ENCODE measurements around the gene SPTSSB. TPM values are rescaled to one million over a fixed set of nuclear protein-coding genes. Genes with fewer than 3 reads are reported as not detected.

The SPTSSB gene
- not detected in 2 replicates for total RNA-seq (2014; rRNA removed; shearing (Covaris generic))

DNA sequence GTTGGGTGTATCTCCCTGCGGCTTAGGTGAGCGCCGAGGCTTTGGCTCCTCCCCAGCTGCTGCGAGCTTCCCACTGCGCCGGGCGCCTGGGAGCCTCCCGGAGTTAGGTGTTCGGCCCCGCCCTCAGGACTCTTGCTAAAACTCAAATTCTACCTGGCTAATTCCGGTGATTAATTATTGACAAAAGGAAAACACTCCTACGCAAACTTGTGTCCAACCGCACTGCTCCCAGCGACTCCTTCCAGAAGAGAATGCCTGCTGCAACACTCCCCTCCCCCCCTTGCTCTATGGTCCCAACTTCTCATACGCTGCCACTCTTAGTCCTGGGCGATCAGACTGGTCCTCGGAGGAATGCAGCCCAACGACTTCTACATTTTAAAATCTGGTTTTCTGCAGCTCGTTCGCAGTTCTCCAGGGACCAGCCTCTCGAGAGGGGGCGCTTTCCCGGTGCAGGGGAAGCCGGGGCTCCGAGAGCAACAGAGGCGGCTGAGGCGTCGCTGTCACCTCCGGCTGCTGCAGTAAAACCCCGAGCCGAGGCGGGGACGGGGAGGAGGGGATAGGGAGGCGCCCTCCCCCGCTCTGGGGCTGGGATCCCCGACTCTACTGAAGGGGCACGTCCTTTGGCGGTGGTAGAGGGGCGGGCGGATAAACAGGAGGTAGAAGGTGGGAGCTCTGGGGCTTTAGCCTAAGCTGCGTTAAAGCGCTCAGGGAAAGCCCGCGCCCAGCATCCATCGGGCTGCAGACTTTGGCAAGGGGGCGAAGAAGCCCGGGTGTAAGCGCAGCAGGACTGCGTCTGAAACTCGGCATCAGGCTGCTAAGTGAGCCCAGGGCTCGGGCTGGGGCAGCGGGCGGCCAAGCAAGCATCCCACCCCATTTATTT is at the start of gene SPTSSB:
Gene SPTSSB, minus strand, starts transcription at position 77 of the 880 bp plus-strand sequence. CDS start 25,194 bp downstream, outside the sequence.
- Histone ChIP-seq H3K4me1 (replicated peaks) (peaks cover 18% of the 10 kb centered on the region), H3K36me3 (no peaks in the 10 kb centered on the region), H3K27me3 (replicated peaks) (peaks cover 39% of the 10 kb centered on the region), H3K27ac (no peak within 1 kb of the TSS), H3K4me3 (peak within 1 kb of the TSS; percentile 34), H3K9me3 (replicated peaks) (no peaks in the 10 kb centered on the region)
- DNase-seq (ENCODE audit: low read depth in 1 of 2, low spot score in 2 of 2) = peak; percentile 24 to 43

GRCh38 chr3:161420746-161421145 is 49.4 kb upstream of the SPTSSB start:
- Histone ChIP-seq H3K4me1 (replicated peaks) (peaks cover 36% of the 10 kb centered on the region), H3K9me3 (replicated peaks) (no peaks in the 10 kb centered on the region)
- peak; percentile 65 to 79 for DNase-seq (ENCODE audit: low read depth in 1 of 2, low spot score in 2 of 2)

DNA sequence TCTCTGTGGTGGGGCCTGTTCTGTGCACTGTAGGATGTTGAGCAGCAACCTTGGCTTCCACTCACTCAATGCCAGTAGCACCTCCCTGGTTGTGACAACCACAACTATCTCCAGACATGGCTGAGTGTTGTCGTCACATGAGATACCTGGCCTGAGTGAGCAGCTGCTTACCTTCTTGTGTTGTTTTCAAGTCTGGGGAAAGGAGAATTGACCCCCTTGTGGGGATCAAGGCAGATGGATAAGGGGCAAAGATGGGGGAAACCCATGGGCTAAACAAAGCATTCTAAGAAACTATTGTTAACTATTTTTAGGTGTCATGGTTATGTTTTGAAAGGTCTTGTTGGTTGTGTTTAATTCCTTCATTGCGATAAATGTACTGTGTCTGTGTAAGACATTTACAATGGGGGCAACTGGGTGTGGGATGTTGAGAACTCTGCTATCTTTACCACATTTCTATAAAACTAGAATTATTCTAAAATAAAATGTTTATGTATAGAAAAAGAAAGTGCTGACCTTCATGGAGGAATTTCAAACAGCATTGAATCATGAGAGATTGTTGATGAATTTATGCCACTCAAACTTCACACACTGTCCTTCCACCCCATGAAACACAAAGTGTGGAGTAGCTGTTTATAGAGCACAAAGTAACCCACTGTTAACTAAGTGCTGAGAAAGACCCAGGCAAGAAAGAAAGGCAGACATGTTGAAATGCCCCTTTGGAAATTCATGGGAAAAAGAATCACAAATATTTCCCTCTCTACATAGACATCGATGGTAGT is 48.4 kb upstream of the SPTSSB start:
- Histone ChIP-seq H3K9me3 (replicated peaks) (no peaks in the 10 kb centered on the region), H3K4me3 (no peak overlapping the region), H3K36me3 (no peaks in the 10 kb centered on the region), H3K27ac (peak overlapping the region; percentile 64), H3K4me1 (replicated peaks) (peaks cover 46% of the 10 kb centered on the region), H3K27me3 (replicated peaks) (no peaks in the 10 kb centered on the region)
- DNase-seq (ENCODE audit: low read depth in 1 of 2, low spot score in 2 of 2) = no peak

More at GRCh38 chr3:161420746-161421145, 49.4 kb upstream of the SPTSSB start:
- Histone ChIP-seq H3K27me3 (replicated peaks) (no peaks in the 10 kb centered on the region), H3K27ac (peak overlapping the region; percentile 64), H3K36me3 (no peaks in the 10 kb centered on the region), H3K4me3 (no peak overlapping the region)

- Histone ChIP-seq H3K4me3 (no peak overlapping the region), H3K36me3 (no peaks in the 10 kb centered on the region), H3K27me3 (replicated peaks) (no peaks in the 10 kb centered on the region), H3K27ac (peak overlapping the region; percentile 96), H3K9me3 (replicated peaks) (no peaks in the 10 kb centered on the region), H3K4me1 (replicated peaks) (peaks cover 45% of the 10 kb centered on the region)
- peak; percentile 49 to 77 for DNase-seq (ENCODE audit: low read depth in 1 of 2, low spot score in 2 of 2)
Measured at GRCh38 chr3:161415506-161416231, 44.4 kb upstream of the SPTSSB start.

GRCh38 chr3:161414907-161415306 is 43.6 kb upstream of the SPTSSB start:
- Histone ChIP-seq H3K36me3 (no peaks in the 10 kb centered on the region), H3K4me1 (replicated peaks) (peaks cover 38% of the 10 kb centered on the region), H3K9me3 (replicated peaks) (no peaks in the 10 kb centered on the region), H3K27me3 (replicated peaks) (no peaks in the 10 kb centered on the region), H3K4me3 (no peak overlapping the region), H3K27ac (peak overlapping the region; percentile 96)
- no peak for DNase-seq (ENCODE audit: low read depth in 1 of 2, low spot score in 2 of 2)

DNA sequence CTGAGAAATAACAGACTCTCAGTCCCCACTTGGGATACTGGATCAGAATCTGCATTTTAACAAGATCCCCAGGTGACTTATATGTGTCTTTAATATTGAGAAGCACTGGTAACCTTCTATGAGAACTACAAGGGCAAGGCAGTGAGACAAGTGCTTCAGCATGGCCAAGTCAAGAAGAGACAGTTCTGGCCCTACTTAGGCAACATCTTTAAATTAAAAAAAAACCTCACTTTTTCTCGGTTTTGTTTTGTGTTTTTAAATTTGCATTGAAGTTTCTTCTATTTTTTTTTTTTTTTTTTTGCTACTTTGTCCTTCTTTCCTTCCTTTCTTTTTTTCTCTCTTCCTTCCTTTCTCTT is 42.5 kb upstream of the SPTSSB start:
- no peak overlapping the region for H3K27ac ChIP-seq
- H3K27me3 ChIP-seq (replicated peaks) = no peaks in the 10 kb centered on the region
- H3K9me3 ChIP-seq (replicated peaks) = no peaks in the 10 kb centered on the region
- no peaks in the 10 kb centered on the region for H3K36me3 ChIP-seq
- no peak overlapping the region for H3K4me3 ChIP-seq
- peaks cover 32% of the 10 kb centered on the region for H3K4me1 ChIP-seq (replicated peaks)
- DNase-seq (ENCODE audit: low read depth in 1 of 2, low spot score in 2 of 2) = no peak

DNA sequence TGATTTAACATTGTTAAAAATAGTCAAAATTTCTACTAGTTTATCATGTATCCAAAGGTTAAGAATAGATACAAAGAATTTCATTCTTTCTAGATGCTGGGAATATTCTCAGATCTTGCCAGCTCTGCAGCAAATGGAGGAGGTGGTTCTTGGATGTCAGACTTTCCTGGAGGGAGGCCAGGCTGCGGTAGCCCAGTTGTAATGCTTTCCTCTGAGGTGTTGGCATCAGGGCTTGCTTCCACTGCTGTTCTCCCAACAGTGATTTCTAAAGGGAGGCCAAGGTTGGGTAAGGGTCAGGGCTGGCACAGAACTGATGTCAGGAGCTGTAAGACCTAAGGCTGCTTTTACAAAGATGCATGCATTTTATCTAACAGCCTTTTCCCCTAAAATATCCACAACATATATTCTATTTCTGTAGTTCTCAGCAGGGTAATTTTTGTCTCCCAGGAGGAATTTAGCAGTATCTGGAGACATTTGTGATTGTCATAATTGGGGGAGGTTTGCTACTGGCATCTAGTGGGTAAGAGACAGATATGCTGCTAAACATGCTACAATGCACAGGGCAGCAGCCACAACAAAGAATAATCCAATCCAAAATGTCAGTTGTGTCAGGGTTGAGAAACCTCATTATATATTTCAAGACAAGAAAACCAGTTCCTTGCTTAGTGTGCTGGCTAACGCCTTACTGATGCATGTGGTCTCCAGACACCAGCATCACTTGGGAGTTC is 42.0 kb upstream of the SPTSSB start:
- Histone ChIP-seq H3K27ac (no peak overlapping the region), H3K9me3 (replicated peaks) (no peaks in the 10 kb centered on the region), H3K4me1 (replicated peaks) (peaks cover 32% of the 10 kb centered on the region), H3K4me3 (no peak overlapping the region), H3K36me3 (no peaks in the 10 kb centered on the region), H3K27me3 (replicated peaks) (no peaks in the 10 kb centered on the region)
- no peak for DNase-seq (ENCODE audit: low read depth in 1 of 2, low spot score in 2 of 2)

- no peaks in the 10 kb centered on the region for H3K9me3 ChIP-seq (replicated peaks)
- no peaks in the 10 kb centered on the region for H3K27me3 ChIP-seq (replicated peaks)
- DNase-seq (ENCODE audit: low read depth in 1 of 2, low spot score in 2 of 2) = no peak
- no peak overlapping the region for H3K4me3 ChIP-seq
- H3K4me1 ChIP-seq (replicated peaks) = peaks cover 32% of the 10 kb centered on the region
- no peaks in the 10 kb centered on the region for H3K36me3 ChIP-seq
- no peak overlapping the region for H3K27ac ChIP-seq
Measured at GRCh38 chr3:161412123-161412522, 40.8 kb upstream of the SPTSSB start.

DNA sequence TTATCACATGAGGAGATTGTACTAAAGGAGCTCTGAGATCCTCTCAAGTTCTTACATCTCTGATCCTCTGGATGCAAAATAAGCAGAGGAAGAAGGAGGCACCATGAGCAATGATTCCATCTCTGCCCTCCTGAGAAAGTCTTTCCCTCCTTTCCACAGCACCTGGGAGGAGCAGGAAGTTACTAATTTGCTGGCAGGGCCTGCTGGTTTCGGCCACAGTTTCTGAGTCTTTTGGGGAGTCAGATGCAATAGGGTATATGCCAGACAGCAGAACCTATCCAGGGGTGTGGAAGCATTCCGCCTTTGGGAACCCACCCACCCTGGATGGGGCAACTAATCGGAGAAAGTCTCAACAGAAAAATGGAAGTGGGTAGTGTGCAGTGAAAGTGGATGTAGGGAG is 38.5 kb upstream of the SPTSSB start:
- Histone ChIP-seq H3K36me3 (no peaks in the 10 kb centered on the region), H3K4me3 (no peak overlapping the region), H3K27ac (no peak overlapping the region), H3K9me3 (replicated peaks) (no peaks in the 10 kb centered on the region), H3K4me1 (replicated peaks) (peaks cover 18% of the 10 kb centered on the region), H3K27me3 (replicated peaks) (no peaks in the 10 kb centered on the region)
- no peak for DNase-seq (ENCODE audit: low read depth in 1 of 2, low spot score in 2 of 2)

GRCh38 chr3:161409069-161409468 is 37.8 kb upstream of the SPTSSB start:
- H3K9me3 ChIP-seq (replicated peaks) = no peaks in the 10 kb centered on the region
- no peaks in the 10 kb centered on the region for H3K36me3 ChIP-seq
- DNase-seq (ENCODE audit: low read depth in 1 of 2, low spot score in 2 of 2) = no peak
- H3K4me3 ChIP-seq = no peak overlapping the region
- no peaks in the 10 kb centered on the region for H3K27me3 ChIP-seq (replicated peaks)
- H3K27ac ChIP-seq = no peak overlapping the region
- peaks cover 15% of the 10 kb centered on the region for H3K4me1 ChIP-seq (replicated peaks)

DNA sequence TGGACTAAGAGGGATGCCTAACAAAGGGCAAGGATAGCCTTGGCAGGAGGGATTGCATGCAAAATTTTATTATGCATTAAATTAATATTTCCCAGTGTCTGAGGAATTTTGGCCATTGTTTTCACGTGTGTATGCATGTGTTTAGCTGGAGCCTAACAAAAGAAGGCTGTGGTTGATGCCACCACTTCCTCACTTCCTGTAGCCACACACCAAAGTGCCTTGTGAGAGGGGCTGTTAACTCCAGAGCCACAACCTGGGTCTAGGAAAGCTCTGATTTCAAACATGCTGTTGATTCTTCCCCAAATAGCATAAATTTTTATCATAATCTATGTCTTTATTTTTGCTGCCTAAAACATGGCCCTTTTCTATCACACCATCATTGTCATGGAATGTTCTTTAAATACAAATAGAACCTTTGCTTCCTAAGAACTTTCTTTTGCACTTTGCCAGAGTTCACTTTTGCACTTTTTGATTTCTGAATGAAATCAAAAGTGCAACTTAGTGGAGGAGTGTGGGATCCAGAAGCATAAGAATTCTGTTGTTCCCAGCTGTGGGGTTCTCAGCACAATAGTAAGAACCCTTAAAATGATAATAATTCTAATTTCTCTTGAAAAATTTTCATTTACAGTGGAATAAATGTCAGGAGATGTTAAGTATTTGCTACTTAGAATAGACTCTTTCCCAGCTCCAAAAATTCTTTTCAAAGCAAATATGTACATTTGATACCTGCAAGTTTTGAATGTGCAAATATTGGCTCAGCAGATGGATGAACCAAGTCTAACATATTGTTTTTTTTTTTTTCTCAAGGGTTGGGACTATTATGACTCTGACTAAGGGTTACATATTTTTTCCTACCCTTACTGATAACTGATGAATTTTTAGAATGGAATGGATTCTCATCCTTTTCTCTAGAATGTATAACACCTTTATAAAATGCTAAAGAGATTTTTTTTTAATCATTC is 35.6 kb upstream of the SPTSSB start:
- no peak overlapping the region for H3K27ac ChIP-seq
- no peak overlapping the region for H3K4me3 ChIP-seq
- no peaks in the 10 kb centered on the region for H3K27me3 ChIP-seq (replicated peaks)
- peaks cover 5% of the 10 kb centered on the region for H3K4me1 ChIP-seq (replicated peaks)
- H3K9me3 ChIP-seq (replicated peaks) = no peaks in the 10 kb centered on the region
- H3K36me3 ChIP-seq = no peaks in the 10 kb centered on the region
- DNase-seq (ENCODE audit: low read depth in 1 of 2, low spot score in 2 of 2) = no peak

GRCh38 chr3:161405836-161406235 is 34.5 kb upstream of the SPTSSB start:
- H3K4me1 ChIP-seq (replicated peaks) = peaks cover 5% of the 10 kb centered on the region
- DNase-seq (ENCODE audit: low read depth in 1 of 2, low spot score in 2 of 2) = no peak
- H3K27ac ChIP-seq = no peak overlapping the region
- no peaks in the 10 kb centered on the region for H3K9me3 ChIP-seq (replicated peaks)
- H3K27me3 ChIP-seq (replicated peaks) = no peaks in the 10 kb centered on the region
- no peak overlapping the region for H3K4me3 ChIP-seq
- no peaks in the 10 kb centered on the region for H3K36me3 ChIP-seq

Data from SJSA1 (cell line).